Measurements from ENCODE around the gene ZNF519.
"Not testable (repeated sequence)": the region's sequence is repeated elsewhere in the genome, so short reads cannot be mapped to it uniquely, and the experiment has no call there.

Gene ZNF519

DNA sequence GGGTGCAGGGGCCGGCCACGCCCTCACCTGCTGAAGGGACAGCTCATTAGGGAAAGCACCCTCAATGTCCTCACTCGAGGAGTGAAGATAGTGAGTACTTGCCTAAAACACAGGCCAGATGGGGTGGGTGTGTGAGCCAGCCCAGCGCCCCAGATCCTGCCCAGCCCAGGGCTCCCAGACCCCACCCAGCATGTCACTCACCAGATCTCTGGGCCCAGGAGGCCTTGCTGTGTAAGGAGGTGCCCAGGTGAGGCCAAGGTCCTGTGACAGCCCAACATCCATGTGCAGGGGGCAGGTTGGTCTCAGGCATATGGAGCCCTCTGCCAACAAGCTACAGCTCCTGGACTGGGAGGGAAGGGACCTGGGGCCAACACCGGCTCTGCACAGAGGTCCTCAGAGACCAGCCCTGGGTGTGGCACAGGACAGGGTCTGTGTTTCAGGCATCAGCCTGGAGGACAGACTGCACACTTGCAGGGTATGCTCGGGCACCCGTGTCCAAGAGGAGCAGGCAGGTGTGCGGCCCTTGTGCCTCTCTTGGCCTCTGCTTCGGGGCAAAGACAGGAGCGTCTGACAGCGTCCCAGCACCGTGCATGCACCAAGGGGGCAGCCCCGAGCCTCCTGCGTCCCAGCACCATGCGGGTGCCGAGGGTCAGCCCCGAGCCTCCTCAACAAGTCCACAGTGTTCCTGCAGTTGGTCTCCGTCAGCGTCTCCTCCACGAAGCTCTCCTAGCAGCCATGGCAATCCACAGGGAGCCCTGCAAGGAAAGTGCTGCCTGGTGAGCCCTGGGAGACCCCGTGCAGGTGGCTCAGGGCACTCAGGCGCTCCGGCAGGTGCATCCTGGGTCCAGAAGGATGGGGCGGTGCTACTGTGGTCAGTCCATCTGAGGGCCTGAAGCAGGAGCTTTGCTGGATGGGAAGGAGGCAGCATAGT, 16.0 kb upstream of the ZNF519 start:
- DNase-seq (ENCODE audit: low read depth in 2 of 2) = not testable (repeated sequence)

DNA sequence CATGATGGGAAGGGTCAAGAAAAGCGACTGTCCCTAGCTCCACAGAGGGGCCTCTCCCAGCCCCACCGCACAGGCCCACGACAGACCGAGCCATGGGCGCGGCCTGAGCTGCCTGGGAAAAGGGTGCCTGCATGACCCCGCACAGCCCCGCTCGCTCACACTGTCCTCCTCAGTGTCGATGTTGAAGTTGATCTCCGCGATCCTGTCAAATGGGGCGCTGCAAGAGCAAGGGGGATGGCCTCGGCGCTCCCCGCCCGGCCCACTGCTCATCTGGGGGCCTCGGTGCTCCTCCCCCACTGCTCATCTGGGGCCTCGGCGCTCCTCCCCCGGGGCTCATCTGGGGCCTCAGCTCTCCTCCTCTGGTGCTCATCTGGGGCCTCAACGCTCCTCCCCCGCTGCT, 14.5 kb upstream of the ZNF519 start:
- DNase-seq (ENCODE audit: low read depth in 2 of 2) = not testable (repeated sequence)

DNA sequence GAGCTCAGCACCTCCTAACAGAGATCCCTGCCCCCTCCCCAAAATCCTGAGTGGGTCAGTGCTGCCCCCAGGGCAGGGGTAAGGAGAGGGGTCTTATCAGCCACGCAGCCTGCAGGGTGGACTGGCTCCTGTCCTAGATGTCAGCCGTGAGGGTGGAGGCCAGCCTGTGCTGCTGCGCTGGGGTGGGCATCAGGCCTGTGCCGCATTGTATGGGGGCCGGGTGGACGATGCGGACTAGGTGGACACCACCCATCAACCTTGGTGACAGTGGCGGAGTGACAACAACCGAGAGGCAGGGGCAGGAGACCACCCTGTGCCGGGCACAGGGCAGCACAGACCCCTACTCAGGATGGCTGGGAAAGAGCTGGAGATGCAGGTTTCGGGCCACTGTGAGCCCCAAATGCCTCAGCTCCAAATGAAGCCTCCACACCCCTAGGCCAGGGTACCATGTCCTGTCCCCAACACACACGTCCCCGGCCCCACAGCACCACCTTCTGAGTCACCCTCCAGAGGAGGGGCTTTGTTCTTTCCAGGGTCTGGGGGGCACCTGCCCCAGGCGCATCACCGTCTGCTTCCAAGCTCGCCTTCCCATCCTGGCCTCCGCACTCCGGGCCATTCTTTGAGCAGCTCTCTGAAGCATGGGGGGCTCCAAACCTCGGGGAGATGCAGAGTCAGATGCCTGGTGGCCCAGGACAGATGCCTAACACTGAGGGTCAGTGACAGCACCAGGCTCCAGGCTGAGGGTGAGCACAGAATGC, 13.5 kb upstream of the ZNF519 start:
- DNase-seq (ENCODE audit: low read depth in 2 of 2) = not testable (repeated sequence)

DNA sequence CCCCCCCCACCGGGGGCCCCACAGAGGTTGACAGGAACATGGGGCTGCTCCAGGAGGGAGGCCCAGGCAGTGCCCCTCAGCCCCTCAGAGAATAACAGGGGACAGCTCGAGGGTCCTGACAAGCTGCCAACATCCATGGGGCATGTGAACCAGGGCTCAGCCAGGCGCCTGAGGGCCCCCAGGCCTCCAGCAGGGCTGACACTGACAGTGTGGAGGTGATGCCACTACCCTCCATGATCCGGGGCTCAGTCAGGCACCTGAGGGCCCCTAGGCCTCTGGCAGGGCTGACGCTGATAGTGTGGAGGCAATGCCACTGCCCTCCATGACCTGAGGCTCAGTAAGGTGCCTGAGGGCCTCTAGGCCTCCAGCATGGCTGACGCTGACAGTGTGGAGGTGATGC, 12.8 kb upstream of the ZNF519 start:
- not testable (repeated sequence) for DNase-seq (ENCODE audit: low read depth in 2 of 2)

DNA sequence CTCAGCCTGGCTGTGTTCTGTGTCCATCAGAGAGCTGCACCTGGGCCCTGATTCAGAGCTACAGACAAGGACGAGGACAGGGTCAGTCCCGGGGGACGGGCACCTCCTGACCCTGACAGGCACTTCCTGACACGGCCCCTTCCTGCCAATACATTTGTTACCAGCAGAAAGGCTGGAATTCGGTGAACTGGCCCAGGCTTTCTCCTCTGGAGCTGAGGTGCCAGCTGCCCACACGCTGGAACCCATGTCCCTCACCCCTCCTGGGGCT, 12.3 kb upstream of the ZNF519 start:
- DNase-seq (ENCODE audit: low read depth in 2 of 2) = no peak

DNA sequence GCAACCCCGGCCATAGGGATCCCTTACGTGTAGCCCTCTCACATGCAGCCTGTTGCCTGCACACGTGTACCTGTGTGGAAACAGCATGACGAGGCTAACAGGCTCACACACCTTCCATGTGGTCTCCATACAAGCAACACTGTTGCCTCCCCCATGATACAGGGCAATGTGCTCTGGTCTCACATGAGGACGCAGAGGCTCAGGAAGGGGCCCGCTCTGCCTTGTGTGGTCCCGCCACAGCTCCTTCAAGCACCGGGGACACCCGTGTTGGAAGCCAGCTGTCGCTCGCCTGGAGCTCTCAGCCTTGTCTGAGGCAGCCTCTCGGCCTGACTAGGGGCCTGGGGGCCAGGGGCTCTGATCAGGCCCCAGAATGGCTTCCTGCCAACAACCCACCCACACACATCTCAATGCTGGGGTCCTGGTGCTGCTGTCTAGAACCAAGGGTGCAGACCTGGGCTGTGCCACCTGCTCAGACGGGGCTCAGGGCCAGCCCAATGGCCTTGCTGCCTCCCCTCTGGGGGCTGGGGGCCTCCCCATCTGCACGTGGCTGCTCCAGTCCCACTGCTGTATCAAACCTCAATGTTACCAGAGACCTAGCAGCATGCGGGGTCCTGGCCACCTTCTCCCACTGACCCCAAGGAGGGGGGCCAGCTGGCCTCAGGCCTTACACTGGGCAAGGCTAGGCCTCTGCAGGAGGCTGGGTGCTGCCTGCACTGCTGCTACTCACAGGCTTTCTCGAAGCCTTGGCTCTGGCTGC, 11.8 kb upstream of the ZNF519 start:
- not testable (repeated sequence) for DNase-seq (ENCODE audit: low read depth in 2 of 2)

DNA sequence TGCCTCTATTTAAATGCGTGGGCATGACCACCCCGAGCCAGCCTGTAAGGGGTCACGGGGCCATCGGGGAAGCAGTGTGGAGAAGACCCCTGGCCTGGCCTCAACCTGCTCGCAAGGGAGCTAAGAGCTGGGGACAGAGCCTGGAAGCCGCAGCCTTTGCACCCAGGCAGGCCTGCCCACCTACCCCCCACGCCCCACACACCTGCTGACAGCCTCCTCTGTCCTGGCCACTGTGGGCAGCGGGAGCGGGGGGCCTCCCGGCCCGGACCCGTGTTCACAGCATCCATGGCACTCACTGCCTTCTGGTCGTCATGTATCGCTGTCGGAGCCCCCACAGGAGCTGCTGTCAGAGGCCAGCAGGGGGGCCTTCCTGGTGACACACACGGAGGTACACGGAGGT, 11.2 kb upstream of the ZNF519 start:
- DNase-seq (ENCODE audit: low read depth in 2 of 2) = not testable (repeated sequence)

DNA sequence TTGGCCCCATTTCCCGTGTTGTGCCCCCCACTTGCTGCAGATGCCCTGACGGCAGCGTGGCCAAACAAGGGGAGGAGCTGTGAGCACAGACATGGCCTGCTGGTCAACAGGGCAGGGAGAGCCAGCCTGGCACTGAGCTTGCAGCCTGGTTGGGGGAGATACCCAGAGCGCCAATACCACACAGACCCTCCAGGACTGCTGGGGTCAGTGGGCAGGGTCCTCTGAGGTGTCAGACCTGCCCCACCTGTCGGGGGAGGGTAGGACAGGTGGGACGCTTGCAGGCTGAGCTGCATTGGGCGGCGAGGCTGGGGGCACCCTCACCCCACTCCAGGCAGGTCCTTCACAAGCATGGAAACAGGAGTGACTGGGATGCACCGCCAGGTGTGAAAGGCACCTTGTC, 9.9 kb upstream of the ZNF519 start:
- DNase-seq (ENCODE audit: low read depth in 2 of 2) = not testable (repeated sequence)

DNA sequence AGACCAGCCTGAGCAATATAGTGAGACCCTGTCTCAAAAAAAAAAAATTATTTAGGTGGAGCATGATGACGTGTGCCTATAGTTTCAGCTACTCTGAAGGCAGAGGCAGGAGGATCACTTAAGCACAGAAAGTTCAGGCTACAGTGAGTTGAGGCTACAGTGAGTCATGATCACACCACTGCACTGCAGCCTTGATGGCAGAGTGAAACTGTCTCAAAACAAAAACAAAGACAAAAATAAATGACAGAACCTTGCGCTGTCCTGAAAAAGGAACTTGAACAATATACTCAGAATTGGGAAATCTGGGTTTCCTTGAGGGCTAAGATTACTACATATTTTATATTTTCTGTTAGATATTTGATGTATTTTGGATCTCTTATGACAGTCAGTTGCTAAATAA, 7.3 kb upstream of the ZNF519 start:
- not testable (repeated sequence) for DNase-seq (ENCODE audit: low read depth in 2 of 2)

DNA sequence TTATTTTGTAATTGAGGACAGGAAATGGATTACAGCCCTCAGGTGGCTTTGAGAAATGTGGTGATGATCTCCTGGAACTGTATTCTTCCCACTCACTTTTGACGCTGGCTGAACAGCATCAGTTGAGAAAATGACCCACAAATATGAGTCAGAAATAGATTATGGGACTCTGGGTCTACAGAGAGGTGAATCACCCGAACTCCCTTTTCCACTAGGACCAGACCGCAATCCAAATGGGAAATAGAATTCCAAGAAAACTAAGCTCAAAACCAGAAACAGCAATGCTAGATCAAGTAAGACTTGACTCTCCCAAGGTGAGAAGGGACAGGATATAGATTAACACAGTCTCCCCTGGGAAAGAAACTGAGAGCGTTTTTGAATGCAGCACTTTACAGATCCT, 5.7 kb upstream of the ZNF519 start:
- not testable (repeated sequence) for DNase-seq (ENCODE audit: low read depth in 2 of 2)

DNA sequence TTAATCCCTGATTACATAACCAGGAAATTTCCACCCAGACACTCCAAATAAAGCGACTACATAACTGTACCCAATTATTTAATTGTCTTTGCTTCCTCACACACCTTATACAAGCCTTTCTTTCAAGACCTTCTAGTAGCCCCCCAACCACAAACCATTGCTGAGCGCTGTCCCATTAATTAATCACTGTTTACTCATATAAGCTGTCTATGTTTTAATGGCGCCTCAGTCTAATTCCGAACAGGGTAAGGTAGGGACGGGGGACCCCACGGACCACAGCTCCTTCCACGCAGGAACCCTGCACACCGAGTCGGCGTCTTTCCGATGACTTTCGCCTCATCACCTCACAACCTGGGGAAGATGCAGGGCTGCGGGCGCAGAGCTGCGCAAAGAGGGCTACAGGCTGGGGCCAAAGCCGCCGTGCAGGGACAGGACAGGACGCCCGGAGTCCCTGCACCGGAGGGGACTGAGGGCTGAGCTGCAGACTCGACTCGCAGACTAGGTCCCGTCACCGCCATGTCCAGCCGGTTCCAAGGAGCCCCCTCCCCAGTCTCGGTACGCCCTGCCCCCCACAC, 452 bp downstream of the ZNF519 start:
- DNase-seq (ENCODE audit: low read depth in 2 of 2) = not testable (repeated sequence)

DNA sequence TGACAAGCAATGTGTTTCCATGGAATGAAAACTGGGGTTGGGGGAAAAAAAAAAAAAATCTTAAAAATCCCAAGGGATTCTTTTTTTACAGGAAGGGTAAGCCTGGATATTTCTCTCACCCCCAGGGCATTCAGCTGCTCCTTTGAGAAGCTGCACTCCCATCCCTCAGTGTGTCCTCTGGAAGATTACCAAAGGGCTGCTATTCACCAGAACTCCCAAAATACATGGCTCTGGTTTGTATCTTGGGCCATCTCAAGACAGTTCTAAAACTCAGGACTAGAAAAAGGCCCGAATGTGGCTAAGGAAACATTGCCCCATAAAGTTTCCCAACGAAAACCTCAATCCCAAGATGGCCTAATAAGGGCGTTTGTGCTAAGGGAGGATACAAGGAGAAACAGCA, 1.4 kb downstream of the ZNF519 start:
- not testable (repeated sequence) for DNase-seq (ENCODE audit: low read depth in 2 of 2)

DNA sequence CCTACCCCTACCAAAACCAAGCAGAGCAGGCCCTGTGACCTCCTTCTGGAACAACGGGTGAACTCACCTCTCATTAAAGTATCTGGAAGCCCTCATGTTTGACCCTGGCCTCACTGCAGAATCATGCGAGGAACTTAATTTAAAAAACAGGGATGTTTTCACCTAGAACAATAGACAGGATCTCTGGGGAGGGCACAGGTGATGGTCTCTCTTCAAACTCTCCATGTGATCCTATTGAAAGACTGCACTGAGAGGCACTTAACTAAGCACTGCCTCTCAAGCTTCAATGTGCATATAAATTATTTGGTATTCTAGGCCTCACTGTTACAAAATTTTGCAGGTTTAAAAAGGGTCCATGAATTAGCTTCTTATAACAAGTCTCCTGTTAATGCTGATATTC, 7.5 kb downstream of the ZNF519 start:
- DNase-seq (ENCODE audit: low read depth in 2 of 2) = no peak

DNA sequence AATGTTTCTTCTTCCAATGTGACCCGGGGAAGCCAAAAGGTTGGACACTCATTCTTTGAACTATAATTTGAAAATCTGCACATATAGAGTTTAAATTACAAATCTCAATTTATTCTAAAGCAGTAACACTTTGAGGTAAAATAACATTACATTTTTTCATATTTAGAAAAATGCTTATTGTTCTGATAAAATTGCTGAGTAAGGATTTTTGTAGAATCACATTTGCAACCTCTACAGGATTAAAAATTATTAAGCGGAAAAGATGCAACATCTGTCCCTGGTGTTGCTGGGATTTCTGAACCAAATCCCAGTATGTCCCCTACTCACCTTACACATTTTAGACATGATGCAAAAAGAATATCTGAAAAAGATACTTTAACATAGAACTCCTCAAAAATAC, 10.1 kb downstream of the ZNF519 start:
- DNase-seq (ENCODE audit: low read depth in 2 of 2) = no peak

DNA sequence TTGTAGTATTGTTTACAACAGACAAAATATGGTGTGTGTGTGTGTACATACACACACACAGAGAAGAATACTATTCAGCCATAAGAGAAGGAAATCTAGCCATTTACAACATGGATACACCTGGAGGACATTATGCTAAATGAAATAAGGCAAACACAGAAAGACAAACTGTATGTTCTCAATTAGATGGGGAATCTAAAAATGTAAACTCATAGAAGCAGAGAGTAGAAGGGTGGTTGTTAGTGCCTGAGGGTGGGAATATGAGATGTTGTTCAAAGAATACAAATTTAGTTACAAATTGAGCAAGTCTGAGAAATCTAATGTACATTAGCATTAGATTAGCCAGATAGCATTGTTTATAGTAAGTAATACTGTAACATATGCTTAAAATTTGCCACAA, 11.3 kb downstream of the ZNF519 start:
- DNase-seq (ENCODE audit: low read depth in 2 of 2) = no peak

DNA sequence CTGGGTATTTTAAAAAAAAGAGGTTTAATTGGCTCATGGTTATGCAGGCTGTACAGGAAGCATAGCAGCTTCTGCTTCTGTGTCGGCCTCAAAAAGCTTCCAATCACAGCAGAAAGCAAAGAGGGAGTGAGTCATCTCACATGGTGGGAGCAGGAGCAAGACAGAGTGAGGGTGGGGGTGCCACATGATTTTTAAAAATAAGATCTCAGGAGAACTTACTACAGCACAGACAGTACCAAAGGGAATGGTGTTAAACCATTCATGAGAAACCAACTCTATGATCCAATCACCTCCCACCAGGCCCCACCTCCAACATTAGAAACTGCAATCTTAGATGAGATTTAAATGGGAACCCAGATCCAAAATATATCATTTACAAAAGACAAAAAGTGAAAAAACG, 14.6 kb downstream of the ZNF519 start:
- no peak for DNase-seq (ENCODE audit: low read depth in 2 of 2)

DNA sequence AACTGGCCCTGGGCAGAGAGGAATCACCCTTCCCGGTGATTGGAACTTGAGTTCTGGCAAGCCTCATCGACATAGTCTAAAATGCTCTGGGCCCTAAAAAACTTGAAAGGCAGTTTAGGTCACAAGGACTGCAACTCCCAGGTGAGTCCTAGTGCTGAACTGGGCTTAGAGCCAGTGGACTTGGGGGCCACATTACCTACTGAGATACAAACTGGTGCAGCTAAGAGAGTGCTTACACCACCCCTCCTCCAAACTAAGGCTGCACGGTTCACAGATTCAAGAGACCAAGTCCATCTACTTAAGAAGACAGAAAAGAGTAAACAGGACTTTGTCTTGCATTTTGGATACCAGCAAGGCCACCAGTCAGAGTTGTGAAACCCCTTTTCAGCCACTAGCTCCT, 25.3 kb downstream of the ZNF519 start:
- no peak for DNase-seq (ENCODE audit: low read depth in 2 of 2)

DNA sequence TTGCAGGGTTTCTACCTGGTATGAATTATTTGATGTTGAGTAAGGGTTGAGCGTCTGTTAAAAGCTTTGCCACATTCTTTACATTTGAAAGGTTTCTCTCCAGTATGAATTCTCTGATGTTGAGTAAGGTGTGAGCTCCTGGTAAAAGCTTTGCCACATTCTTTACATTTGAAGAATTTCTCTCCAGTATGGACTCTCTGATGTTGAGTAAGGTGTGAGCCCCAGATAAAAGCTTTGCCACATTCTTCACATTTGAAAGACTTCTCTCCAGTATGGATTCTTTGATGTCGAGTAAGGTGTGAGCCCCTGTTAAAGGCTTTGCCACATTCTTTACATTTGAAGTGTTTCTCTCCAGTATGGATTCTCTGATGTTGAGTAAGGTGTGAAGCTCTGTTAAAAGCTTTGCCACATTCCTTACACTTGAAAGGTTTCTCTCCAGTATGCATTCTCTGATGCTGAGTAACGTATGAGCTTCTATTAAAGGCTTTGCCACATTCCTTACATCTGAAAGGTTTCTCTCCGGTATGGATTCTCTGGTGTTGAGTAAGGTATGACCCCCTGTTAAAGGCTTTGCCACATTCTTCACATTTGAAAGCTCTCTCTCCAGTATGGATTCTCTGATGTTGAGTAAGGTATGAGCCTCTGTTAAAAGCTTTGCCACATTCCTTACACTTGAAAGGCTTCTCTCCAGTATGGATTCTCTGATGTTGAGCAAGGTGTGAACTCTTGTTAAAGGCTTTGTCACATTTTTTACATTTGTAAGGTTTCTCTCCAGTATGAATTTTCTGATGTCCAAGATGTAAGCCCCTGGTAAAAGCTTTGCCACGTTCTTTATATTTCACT, 27.1 kb downstream of the ZNF519 start:
- no peak for DNase-seq (ENCODE audit: low read depth in 2 of 2)

DNA sequence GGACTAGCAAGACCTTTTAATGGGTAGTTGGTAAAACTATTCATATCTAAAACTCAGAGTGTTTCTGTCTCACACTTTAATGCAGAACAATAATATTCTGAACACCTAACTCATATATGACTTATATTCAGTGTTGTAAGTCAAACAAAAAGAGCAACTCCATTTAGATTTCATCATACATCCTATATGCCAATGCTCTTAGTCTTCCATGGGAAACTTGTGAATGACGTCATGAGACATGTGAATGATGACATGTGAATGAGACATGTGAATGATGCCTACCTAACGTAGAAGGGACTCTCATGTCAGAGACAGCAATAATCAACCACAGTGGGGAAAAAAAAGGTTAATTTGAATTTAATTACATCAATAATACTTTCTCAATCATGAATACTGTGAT, 28.0 kb downstream of the ZNF519 start:
- no peak for DNase-seq (ENCODE audit: low read depth in 2 of 2)

DNA sequence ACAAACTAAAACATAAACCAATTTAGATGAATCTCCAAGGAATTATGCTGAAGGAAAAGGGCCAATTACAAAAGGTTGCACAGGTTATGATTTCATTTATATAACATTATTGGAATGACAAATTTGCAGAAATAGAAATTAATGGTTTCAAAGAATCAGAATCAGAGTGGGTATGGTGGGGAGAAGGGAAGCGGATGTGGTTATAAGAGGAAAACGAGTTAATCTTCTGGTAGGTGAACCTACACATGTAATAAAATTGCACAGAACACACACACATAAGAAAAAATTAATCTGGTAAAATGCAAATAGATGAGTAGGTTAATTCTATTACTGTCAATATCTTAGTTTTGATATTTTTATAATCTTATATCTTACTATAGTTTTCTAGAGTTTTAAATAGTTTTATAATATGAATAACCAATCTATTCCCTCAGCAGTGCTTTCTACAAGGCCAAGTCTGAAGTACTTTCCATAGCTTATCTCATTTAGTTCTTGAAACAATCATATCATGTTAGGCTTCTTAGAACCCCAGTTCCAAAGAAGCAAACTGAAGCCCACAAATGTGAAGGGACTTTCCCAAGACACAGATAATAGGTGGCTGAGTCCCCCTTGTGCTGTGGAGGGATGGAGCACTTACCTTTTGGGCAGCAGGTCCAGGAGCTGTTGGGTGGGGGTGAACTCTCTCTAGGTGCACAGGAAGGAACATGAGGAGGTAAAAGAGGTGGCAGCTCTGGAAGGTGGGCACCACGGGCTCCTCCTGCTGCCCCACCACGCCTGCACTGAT, 31.5 kb downstream of the ZNF519 start:
- DNase-seq (ENCODE audit: low read depth in 2 of 2) = no peak

Data from stimulated activated CD4-positive, alpha-beta T cell treated with anti-CD3 and anti-CD28 coated beads, Interleukin-1b, Interleukin-23, amount 100 ng/mL, for 1 hour (primary cell).